Measurements from ENCODE around the gene SLC16A10. TPM values are rescaled to one million over a fixed set of nuclear protein-coding genes. Genes with fewer than 3 reads are reported as not detected.

Gene SLC16A10
- total and polyA plus RNA-seq, 2 of the 8 experiments (the other 6 are each of a cell fraction or from before 2014, with no cell fraction given), result 18.6 to 23.2 TPM

- no peak for TF ChIP-seq CHD7 (IDR thresholded peaks at IDR 0.05; ENCODE audit: insufficient replicate concordance, low read length)
Observed at GRCh38 chr6:111173341-111173740, 86.0 kb downstream of the SLC16A10 start (continued).
